Keratinocyte (primary cell): Measurements from ENCODE around the gene MYBPC2. TPM values are rescaled to one million over a fixed set of nuclear protein-coding genes. Genes with fewer than 3 reads are reported as not detected.
A peak's percentile ranks its signal among the peaks of the same experiment; 100 is the strongest.

Source experiments
- DNase-seq: peaks from one replicate; pipeline ENCODE4 v3.0.0-alpha.2; 2011; ENCODE audit warnings: low read depth, missing footprints, low spot score
- FAIRE-seq: peaks from 2 replicates; lab custom pipeline; 2011; peaks lifted over from hg19 to GRCh38; lab: Jason Lieb, UNC
- H2AFZ ChIP-seq: 2 replicates; pipeline ENCODE4 v1.6.0; 2012; ENCODE audit warnings: low read length, control low read depth, inconsistent platforms; ENCODE audit not compliant: control insufficient read depth
- H3K27ac ChIP-seq: 2 replicates; pipeline ENCODE4 v1.5.1; 2011; ENCODE audit warnings: low read length; ENCODE audit not compliant: control insufficient read depth, insufficient read depth
- H3K27me3 ChIP-seq: 3 replicates; pipeline ENCODE4 v1.6.0; 2011; ENCODE audit warnings: low read length; ENCODE audit not compliant: control insufficient read depth, insufficient read depth; ENCODE audit errors: extremely low read depth
- H3K36me3 ChIP-seq, 2 experiments: 2 replicates in 1 of 2; 3 replicates in 1 of 2; pipeline ENCODE4 v1.5.1; 2011; ENCODE audit warnings: low read length in 2 of 2, mild to moderate bottlenecking in 1 of 2; ENCODE audit not compliant: control insufficient read depth in 2 of 2, insufficient read depth in 2 of 2; ENCODE audit errors: extremely low read depth in 1 of 2
- H3K4me1 ChIP-seq: 3 replicates; pipeline ENCODE4 v1.5.1; 2011; ENCODE audit warnings: low read length; ENCODE audit not compliant: control insufficient read depth, insufficient read depth; ENCODE audit errors: extremely low read depth
- H3K4me2 ChIP-seq: 3 replicates; pipeline ENCODE4 v1.6.0; 2011; ENCODE audit warnings: low read depth, low read length; ENCODE audit not compliant: control insufficient read depth, insufficient read depth; ENCODE audit errors: extremely low read depth
- H3K4me3 ChIP-seq, 3 experiments: fragments of 200-600 bp in 1 of 3; sonication (generic) in 1 of 3; 2 replicates in 2 of 3; 3 replicates in 1 of 3; pipeline ENCODE4 v1.5.1; 2011 to 2016; ENCODE audit warnings: low read length in 3 of 3, mild to moderate bottlenecking in 3 of 3, control low read depth in 2 of 3, inconsistent platforms in 1 of 3, low read depth in 1 of 3, mixed read lengths in 1 of 3, mixed run types in 1 of 3, moderate library complexity in 1 of 3; ENCODE audit not compliant: control insufficient read depth in 2 of 3, insufficient read depth in 2 of 3; ENCODE audit errors: extremely low read depth in 1 of 3
- H3K79me2 ChIP-seq: 2 replicates; pipeline ENCODE4 v1.6.0; 2012; ENCODE audit warnings: low read length; ENCODE audit not compliant: control insufficient read depth, insufficient read depth
- H3K9ac ChIP-seq: 3 replicates; pipeline ENCODE4 v1.6.0; 2011; ENCODE audit warnings: low read length; ENCODE audit not compliant: control insufficient read depth, insufficient read depth; ENCODE audit errors: extremely low read depth
- H3K9me1 ChIP-seq: 3 replicates; pipeline ENCODE4 v1.6.0; 2011; ENCODE audit warnings: low read length; ENCODE audit not compliant: control insufficient read depth, insufficient read depth; ENCODE audit errors: extremely low read depth
- H3K9me3 ChIP-seq: 2 replicates; pipeline ENCODE4 v1.5.1; 2012; ENCODE audit warnings: low read depth, low read length; ENCODE audit not compliant: control insufficient read depth
- H4K20me1 ChIP-seq: 3 replicates; pipeline ENCODE4 v1.6.0; 2011; ENCODE audit warnings: low read length; ENCODE audit not compliant: control insufficient read depth, insufficient read depth; ENCODE audit errors: extremely low read depth
- CTCF ChIP-seq, 3 experiments: IDR thresholded peaks in 1 of 3; conservative IDR thresholded peaks in 1 of 3; optimal IDR thresholded peaks in 1 of 3; 2 replicates in 2 of 3; 3 replicates in 1 of 3; pipeline versions ENCODE3 to v1.5.1; 2011; ENCODE audit warnings: low read length in 3 of 3, mild to moderate bottlenecking in 3 of 3, moderate library complexity in 2 of 3, control low read depth in 1 of 3, inconsistent platforms in 1 of 3; ENCODE audit not compliant: insufficient read depth in 2 of 3; ENCODE audit errors: extremely low read depth in 1 of 3
- EZH2 ChIP-seq: IDR thresholded peaks from one replicate; pipeline ENCODE4 v1.6.1; 2012; ENCODE audit warnings: inconsistent platforms, mild to moderate bottlenecking, low read length, moderate library complexity
- dilution Hi-C: fragments of 300-500 bp; cut with MboI; formaldehyde crosslinking; loops from one replicate; pipeline ENCODE4 v1.7.0; 2020; ENCODE audit warnings: low sequenced_read_pairs; ENCODE audit not compliant: extremely low pct_ligation_motif_present
- polyA plus RNA-seq, 5 experiments: library from polyadenylated mRNA; depleted of rRNA in 3 of 5; stranded (reverse) in 3 of 5; stranded (forward) in 1 of 5; unstranded in 1 of 5; fragments of >200 nt; gene quantifications; 1 replicate in 1 of 5; 2 replicates in 3 of 5; 3 replicates in 1 of 5; pipeline versions ENCODE4 v1.2.1 to v1.2.3, GENCODE V29; 2011 to 2012; ENCODE audit warnings: missing spikeins in 2 of 5, low read depth in 1 of 5, low replicate concordance in 1 of 5

MYBPC2 gene
- polyA plus RNA-seq, 1 donor (not counting 4 experiments of a cell fraction or from before 2014, with no cell fraction given), result not detected

GRCh38 chr19:50428772-50429463, 3.8 kb upstream of the MYBPC2 start:
- Histone ChIP-seq H3K27me3 (peaks cover 11% of the 10 kb centered on the region), H3K27ac (no peak overlapping the region), H2AFZ (no peak overlapping the region), H3K9ac (no peak overlapping the region), H3K9me3 (no peaks in the 10 kb centered on the region), H3K4me1 (peaks cover 9% of the 10 kb centered on the region), H3K4me3 (no peak overlapping the region), H3K36me3 (no peaks in the 10 kb centered on the region), H3K79me2 (no peaks in the 10 kb centered on the region), H3K4me2 (no peak overlapping the region), H4K20me1 (no peaks in the 10 kb centered on the region), H3K9me1 (no peaks in the 10 kb centered on the region)
- TF ChIP-seq EZH2 (no peak), CTCF (optimal IDR thresholded peaks at IDR 0.05 in 1 of 3, IDR thresholded peaks at IDR 0.05 in 1 of 3, conservative IDR thresholded peaks at IDR 0.05 in 1 of 3; ENCODE audit: extremely low read depth in 1 of 3, insufficient read depth in 2 of 3, low read length in 3 of 3) (no peak)
- FAIRE-seq (no peak), DNase-seq (no peak)
- dilution Hi-C loops, result no loop called here

- peak overlapping the region; percentile 97 for H3K4me2 ChIP-seq
- peaks cover 9% of the 10 kb centered on the region for H3K4me1 ChIP-seq
- H3K79me2 ChIP-seq, result no peaks in the 10 kb centered on the region
- peak overlapping the region; percentile 52 for H3K9ac ChIP-seq
- H3K4me3 ChIP-seq, result peak overlapping the region in 2 of 3 experiments; percentile 70 to 77
- FAIRE-seq (no peak), DNase-seq (no peak)
- TF ChIP-seq EZH2 (no peak), CTCF (optimal IDR thresholded peaks at IDR 0.05 in 1 of 3, IDR thresholded peaks at IDR 0.05 in 1 of 3, conservative IDR thresholded peaks at IDR 0.05 in 1 of 3; ENCODE audit: extremely low read depth in 1 of 3, insufficient read depth in 2 of 3, low read length in 3 of 3) (no peak)
- dilution Hi-C loops, result no loop called here
- no peak overlapping the region for H3K27ac ChIP-seq
- no peaks in the 10 kb centered on the region for H3K9me3 ChIP-seq
- H3K36me3 ChIP-seq, result no peaks in the 10 kb centered on the region
- H3K27me3 ChIP-seq, result peaks cover 14% of the 10 kb centered on the region
- H3K9me1 ChIP-seq, result no peaks in the 10 kb centered on the region
- H2AFZ ChIP-seq, result peak overlapping the region; percentile 99
- H4K20me1 ChIP-seq, result no peaks in the 10 kb centered on the region
Observed at GRCh38 chr19:50430888-50431342, 1.8 kb upstream of the MYBPC2 start.
